OCI-LY3 (cell line): Measurements from ENCODE around the gene RGL3.

Experiments used
- CTCF ChIP-seq: fragments of 200-600, 300-600 bp; sonication (generic); IDR thresholded peaks from 2 replicates; pipeline ENCODE4 v1.5.1; 2014; ENCODE audit warnings: antibody characterized with exemption, low read length, low read depth
- EZH2phosphoT487 ChIP-seq: fragments of 200-600 bp; shearing (Covaris generic); IDR thresholded peaks from 2 replicates; pipeline ENCODE4 v1.6.1; 2018; ENCODE audit warnings: antibody characterized with exemption, mixed run types, low read depth

DNA sequence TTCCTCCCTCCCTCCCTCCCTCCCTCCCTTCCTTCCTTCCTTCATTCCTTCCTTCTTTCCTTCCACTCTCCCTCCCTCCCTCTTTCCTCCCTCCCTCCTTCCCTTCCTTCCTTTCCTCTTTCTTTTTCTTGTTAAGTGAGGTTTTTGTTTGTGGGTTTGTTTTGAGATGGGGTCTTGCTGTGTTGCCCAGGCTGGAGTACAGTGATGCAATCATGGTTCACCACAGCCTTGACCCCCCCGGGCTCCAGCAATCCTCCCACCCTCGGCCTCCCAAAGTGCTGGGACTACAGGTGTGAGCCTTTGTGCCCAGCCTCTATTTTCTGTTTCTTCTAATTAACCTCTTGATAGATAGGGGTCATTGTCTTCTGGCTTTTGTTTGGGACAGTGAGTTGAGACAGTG, 42.3 kb upstream of the RGL3 start:
- no peak for TF ChIP-seq CTCF
- TF ChIP-seq EZH2phosphoT487 = no peak
